DND-41 (cell line): Measurements from ENCODE around the gene TIAL1.
"Not testable (repeated sequence)": the region's sequence is repeated elsewhere in the genome, so short reads cannot be mapped to it uniquely, and the experiment has no call there.

ENCODE experiments used
- EZH2 ChIP-seq: IDR thresholded peaks from 3 replicates; pipeline ENCODE4 v1.6.1; 2012; ENCODE audit warnings: borderline replicate concordance, low read depth, mild to moderate bottlenecking, moderate library complexity, low read length, inconsistent platforms; ENCODE audit not compliant: severe bottlenecking
- TF ChIP-seq, protein P1 (sequence below): IDR thresholded peaks from 2 replicates; pipeline ENCODE4 v1.5.1; 2012; ENCODE audit warnings: borderline replicate concordance, low read length, moderate library complexity, mild to moderate bottlenecking; ENCODE audit not compliant: poor library complexity, severe bottlenecking; ENCODE audit errors: extremely low read depth

DNA sequence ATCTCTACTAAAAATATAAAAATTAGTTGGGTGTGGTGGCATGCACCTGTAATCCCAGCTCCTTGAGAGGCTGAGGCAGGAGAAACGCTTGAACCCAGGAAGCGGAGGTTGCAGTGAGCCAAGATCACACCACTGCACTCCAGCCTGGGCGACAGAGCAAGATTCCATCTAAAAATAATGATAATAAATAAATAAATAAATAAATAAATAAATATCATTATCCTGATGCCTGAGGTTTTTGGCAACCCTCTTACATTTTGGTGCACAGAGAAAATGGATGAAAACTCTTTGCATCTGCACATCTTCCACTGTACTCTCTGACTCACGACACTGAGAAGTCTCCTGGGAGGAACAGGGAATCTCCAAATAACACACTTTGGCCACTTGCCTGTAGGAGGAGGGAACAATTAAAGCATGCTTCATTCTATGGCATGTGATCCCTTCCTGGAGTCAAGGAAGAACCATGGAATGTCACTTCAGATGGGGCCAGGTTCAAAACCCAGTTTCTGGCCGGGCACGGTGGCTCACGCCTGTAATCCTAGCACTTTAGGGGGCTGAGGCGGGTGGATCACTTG lies 68.0 kb downstream of the TIAL1 start:
- TF ChIP-seq, protein P1, sequence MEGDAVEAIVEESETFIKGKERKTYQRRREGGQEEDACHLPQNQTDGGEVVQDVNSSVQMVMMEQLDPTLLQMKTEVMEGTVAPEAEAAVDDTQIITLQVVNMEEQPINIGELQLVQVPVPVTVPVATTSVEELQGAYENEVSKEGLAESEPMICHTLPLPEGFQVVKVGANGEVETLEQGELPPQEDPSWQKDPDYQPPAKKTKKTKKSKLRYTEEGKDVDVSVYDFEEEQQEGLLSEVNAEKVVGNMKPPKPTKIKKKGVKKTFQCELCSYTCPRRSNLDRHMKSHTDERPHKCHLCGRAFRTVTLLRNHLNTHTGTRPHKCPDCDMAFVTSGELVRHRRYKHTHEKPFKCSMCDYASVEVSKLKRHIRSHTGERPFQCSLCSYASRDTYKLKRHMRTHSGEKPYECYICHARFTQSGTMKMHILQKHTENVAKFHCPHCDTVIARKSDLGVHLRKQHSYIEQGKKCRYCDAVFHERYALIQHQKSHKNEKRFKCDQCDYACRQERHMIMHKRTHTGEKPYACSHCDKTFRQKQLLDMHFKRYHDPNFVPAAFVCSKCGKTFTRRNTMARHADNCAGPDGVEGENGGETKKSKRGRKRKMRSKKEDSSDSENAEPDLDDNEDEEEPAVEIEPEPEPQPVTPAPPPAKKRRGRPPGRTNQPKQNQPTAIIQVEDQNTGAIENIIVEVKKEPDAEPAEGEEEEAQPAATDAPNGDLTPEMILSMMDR: not testable (repeated sequence)
- TF ChIP-seq EZH2: not testable (repeated sequence)
